HG02973 (cell line): ENCODE measurements around the gene CASZ1.

ENCODE experiments used
- ATAC-seq: cut with Tn5 transposase; IDR thresholded peaks from one replicate; pipeline ENCODE4 v1.9.1; 2021; ENCODE audit warnings: moderate library complexity; ENCODE audit not compliant: unreplicated experiment

Gene CASZ1

GRCh38 chr1:10615332-10615731 lies 181.1 kb downstream of the CASZ1 start:
- ATAC-seq: no peak

- no peak for ATAC-seq
Observed at GRCh38 chr1:10614377-10615225, 181.8 kb downstream of the CASZ1 start.

- no peak for ATAC-seq
Observed at GRCh38 chr1:10613861-10614260, 182.6 kb downstream of the CASZ1 start.

- no peak for ATAC-seq
Observed at GRCh38 chr1:10613340-10613739, 183.1 kb downstream of the CASZ1 start.

- ATAC-seq: no peak
Observed at GRCh38 chr1:10612436-10613160, 183.8 kb downstream of the CASZ1 start.

GRCh38 chr1:10610901-10611600 lies 185.4 kb downstream of the CASZ1 start:
- no peak for ATAC-seq

GRCh38 chr1:10608690-10609089 lies 187.8 kb downstream of the CASZ1 start:
- no peak for ATAC-seq

GRCh38 chr1:10607228-10607627 lies 189.2 kb downstream of the CASZ1 start:
- no peak for ATAC-seq

- no peak for ATAC-seq
Observed at GRCh38 chr1:10606064-10606463, 190.4 kb downstream of the CASZ1 start.

GRCh38 chr1:10604966-10605365 lies 191.5 kb downstream of the CASZ1 start:
- no peak for ATAC-seq

- ATAC-seq: no peak
Observed at GRCh38 chr1:10602936-10603335, 193.5 kb downstream of the CASZ1 start.

GRCh38 chr1:10601342-10602070 lies 194.9 kb downstream of the CASZ1 start:
- no peak for ATAC-seq

GRCh38 chr1:10599194-10599861 lies 197.1 kb downstream of the CASZ1 start:
- ATAC-seq: no peak

GRCh38 chr1:10598389-10598702 lies 198.1 kb downstream of the CASZ1 start:
- ATAC-seq: no peak

GRCh38 chr1:10597492-10598388 lies 198.7 kb downstream of the CASZ1 start:
- no peak for ATAC-seq

- no peak for ATAC-seq
Observed at GRCh38 chr1:10596780-10597179, 199.7 kb downstream of the CASZ1 start.

GRCh38 chr1:10594595-10595223 lies 201.7 kb downstream of the CASZ1 start:
- ATAC-seq: no peak

- no peak for ATAC-seq
Observed at GRCh38 chr1:10593750-10594149, 202.7 kb downstream of the CASZ1 start.

GRCh38 chr1:10592373-10592772 lies 204.1 kb downstream of the CASZ1 start:
- no peak for ATAC-seq
